HG02588 (cell line): ENCODE measurements around the gene DAB2IP.

ENCODE experiments used
- ATAC-seq: cut with Tn5 transposase; IDR thresholded peaks from one replicate; pipeline ENCODE4 v1.9.1; 2021; ENCODE audit warnings: mild to moderate bottlenecking, moderate library complexity; ENCODE audit not compliant: unreplicated experiment

DAB2IP gene

GRCh38 chr9:121682926-121683515, 31.6 kb downstream of the DAB2IP start:
- ATAC-seq: no peak

GRCh38 chr9:121683652-121684051, 32.2 kb downstream of the DAB2IP start:
- ATAC-seq: no peak

- no peak for ATAC-seq
Observed at GRCh38 chr9:121684381-121685145, 33.1 kb downstream of the DAB2IP start.

- no peak for ATAC-seq
Observed at GRCh38 chr9:121685146-121685794, 33.8 kb downstream of the DAB2IP start.

- no peak for ATAC-seq
Observed at GRCh38 chr9:121685795-121686377, 34.5 kb downstream of the DAB2IP start.

- no peak for ATAC-seq
Observed at GRCh38 chr9:121686930-121687541, 35.6 kb downstream of the DAB2IP start.

GRCh38 chr9:121688146-121688680, 36.8 kb downstream of the DAB2IP start:
- ATAC-seq: no peak

GRCh38 chr9:121688681-121689080, 37.2 kb downstream of the DAB2IP start:
- no peak for ATAC-seq

- ATAC-seq: no peak
Observed at GRCh38 chr9:121689461-121690157, 38.2 kb downstream of the DAB2IP start.

- no peak for ATAC-seq
Observed at GRCh38 chr9:121690316-121690715, 38.9 kb downstream of the DAB2IP start.

- ATAC-seq: no peak
Observed at GRCh38 chr9:121690766-121691165, 39.3 kb downstream of the DAB2IP start.

- ATAC-seq: no peak
Observed at GRCh38 chr9:121691890-121692289, 40.5 kb downstream of the DAB2IP start.

GRCh38 chr9:121692606-121693387, 41.4 kb downstream of the DAB2IP start:
- no peak for ATAC-seq

GRCh38 chr9:121693388-121693670, 41.9 kb downstream of the DAB2IP start:
- no peak for ATAC-seq

- ATAC-seq: no peak
Observed at GRCh38 chr9:121694001-121694400, 42.6 kb downstream of the DAB2IP start.

- ATAC-seq: no peak
Observed at GRCh38 chr9:121694600-121694999, 43.2 kb downstream of the DAB2IP start.

GRCh38 chr9:121696930-121697329, 45.5 kb downstream of the DAB2IP start:
- ATAC-seq: no peak

GRCh38 chr9:121698627-121699570, 47.5 kb downstream of the DAB2IP start:
- ATAC-seq: peak; percentile 78
